GM12874 (cell line): ENCODE data around the gene PDE3B.

Source experiments
- TF ChIP-seq, protein P1 (sequence below): IDR thresholded peaks from 2 replicates; pipeline ENCODE4 v1.5.1; 2011; ENCODE audit warnings: low read depth, mild to moderate bottlenecking, control low read depth, low read length, moderate library complexity; ENCODE audit not compliant: insufficient read depth

The PDE3B gene

GRCh38 chr11:14884667-14885273 lies 241.2 kb downstream of the PDE3B start:
- TF ChIP-seq, protein P1, sequence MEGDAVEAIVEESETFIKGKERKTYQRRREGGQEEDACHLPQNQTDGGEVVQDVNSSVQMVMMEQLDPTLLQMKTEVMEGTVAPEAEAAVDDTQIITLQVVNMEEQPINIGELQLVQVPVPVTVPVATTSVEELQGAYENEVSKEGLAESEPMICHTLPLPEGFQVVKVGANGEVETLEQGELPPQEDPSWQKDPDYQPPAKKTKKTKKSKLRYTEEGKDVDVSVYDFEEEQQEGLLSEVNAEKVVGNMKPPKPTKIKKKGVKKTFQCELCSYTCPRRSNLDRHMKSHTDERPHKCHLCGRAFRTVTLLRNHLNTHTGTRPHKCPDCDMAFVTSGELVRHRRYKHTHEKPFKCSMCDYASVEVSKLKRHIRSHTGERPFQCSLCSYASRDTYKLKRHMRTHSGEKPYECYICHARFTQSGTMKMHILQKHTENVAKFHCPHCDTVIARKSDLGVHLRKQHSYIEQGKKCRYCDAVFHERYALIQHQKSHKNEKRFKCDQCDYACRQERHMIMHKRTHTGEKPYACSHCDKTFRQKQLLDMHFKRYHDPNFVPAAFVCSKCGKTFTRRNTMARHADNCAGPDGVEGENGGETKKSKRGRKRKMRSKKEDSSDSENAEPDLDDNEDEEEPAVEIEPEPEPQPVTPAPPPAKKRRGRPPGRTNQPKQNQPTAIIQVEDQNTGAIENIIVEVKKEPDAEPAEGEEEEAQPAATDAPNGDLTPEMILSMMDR = no peak

DNA sequence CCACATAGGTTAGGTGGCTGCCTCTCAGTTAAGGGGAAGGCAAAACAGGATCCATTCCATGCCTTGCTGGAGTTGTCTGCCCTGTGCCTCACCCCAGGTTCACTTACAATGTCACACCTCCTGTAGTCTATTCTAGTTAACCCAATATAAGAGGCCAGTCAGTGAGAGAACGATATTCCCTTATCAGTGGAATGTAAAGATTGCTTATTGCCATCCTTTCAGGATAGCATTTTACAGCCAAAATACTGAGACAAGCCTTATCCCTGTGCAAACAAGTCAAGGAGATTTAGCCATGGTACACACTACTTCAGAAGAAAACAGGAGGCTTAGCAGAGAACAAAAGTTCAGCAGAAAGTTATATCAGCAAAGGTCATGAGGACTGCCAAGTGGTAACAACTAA lies 242.9 kb downstream of the PDE3B start:
- TF ChIP-seq, protein P1 = no peak

GRCh38 chr11:14891143-14892035 lies 247.8 kb downstream of the PDE3B start:
- TF ChIP-seq, protein P1 = no peak

DNA sequence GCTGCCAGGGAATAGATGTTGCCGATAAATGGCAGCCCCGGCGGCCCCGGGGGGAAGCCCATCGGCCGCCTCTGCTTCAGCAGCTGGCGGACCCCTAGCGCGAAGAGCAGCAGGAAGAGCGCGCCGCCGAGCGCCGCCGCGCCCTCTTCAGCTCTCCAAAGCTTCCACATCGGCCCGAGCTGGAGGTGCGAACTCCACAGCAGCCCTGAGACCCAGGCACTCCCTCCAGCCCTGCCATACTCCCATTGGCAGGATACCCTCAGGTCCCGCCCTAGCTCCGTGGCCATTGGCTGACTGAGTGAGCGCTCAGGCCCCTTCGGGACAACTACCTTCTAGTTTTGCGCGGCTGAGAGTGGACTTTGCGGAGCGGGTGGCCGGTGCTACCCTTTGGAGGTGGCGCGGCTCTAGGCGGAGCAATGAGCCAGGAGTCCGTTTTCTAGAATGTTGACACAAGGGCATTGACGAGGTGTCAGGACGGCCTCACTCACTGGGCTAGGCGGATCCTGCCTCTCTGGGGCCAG lies 248.5 kb downstream of the PDE3B start, which contains the start of gene CYP2R1:
Gene CYP2R1, minus strand, starts transcription at position 196 of the 521 bp plus-strand sequence. Its CDS starts 26 bp downstream, at position 170.
- TF ChIP-seq, protein P1 = no peak

DNA sequence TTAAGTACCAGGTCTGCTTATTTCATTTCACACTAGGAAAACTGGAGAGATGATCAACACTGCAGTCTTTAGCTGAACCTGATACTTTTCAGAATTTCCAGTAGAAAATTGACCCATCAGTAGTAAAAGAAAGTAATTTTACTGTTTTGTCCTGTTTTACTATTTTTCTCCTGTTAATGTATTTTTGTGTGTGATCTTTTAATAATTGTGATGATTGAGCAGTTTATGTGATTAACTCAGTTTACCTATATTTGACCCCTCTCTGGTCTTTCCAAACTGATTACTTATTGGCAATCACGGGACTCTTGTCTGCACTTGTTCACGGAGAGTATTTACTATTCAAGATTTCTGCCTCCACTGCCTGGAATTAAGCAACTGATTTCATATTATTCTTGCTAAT lies 249.0 kb downstream of the PDE3B start:
- TF ChIP-seq, protein P1 = no peak

- TF ChIP-seq, protein P1 = no peak
Measured at GRCh38 chr11:14894657-14895598, 251.3 kb downstream of the PDE3B start.
